ENCODE measurements around the gene CCT7.
A peak's percentile ranks its signal among the peaks of the same experiment; 100 is the strongest.
"Not testable (repeated sequence)": the region's sequence is repeated elsewhere in the genome, so short reads cannot be mapped to it uniquely, and the experiment has no call there.

Gene CCT7

DNA sequence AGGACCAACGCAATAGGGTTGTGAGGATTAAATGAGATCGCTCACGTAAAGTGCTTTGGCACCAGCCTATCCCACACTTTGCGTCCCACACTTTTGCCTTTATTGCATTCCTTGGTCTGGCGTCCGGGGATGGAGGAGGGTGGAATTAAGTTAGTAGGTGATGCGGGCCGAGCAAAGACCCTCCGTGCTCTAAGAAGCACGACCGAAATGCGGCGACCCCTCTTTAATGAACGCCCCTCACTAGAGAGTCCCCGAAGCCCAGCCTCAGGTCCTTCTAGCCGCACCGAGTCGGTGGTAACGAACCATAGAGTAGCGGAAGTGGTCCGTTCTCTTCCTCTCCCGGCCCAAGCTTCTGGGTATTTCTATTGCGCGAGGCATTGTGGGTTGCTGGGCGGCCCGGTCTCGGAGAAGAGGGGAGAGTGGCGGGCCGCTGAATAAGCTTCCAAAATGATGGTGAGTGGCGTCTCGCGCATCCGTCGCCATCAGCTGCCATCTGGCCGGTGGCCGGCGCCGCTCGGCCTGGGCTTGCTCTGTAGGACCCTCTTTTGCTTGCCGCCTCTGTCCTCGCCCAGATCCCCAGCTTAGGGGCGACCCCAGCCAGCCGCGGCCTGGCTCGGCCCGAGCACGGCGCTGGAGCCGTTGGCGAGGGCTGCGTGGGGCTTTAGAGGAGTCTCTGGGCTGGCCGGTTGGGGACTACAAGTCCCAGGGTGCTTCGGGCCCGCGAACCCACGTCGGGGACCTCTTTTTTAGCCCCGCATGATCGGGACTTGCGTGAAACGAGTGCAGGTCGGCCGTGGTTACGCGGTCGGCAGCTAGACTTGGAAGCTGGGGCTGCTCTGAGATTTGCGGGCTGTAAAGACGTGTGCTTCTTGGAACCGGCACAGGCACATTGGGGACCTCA is at the start of gene CCT7:
TSS of gene CCT7 (plus strand) at position 377 of the 901 bp plus-strand sequence. CDS start at position 448, 71 bp downstream.
- peak; percentile 78 for DNase-seq (ENCODE audit: low read depth)

GRCh38 chr2:73185965-73186364 is 48.1 kb upstream of the CCT7 start:
- DNase-seq (ENCODE audit: low read depth), result no peak

DNA sequence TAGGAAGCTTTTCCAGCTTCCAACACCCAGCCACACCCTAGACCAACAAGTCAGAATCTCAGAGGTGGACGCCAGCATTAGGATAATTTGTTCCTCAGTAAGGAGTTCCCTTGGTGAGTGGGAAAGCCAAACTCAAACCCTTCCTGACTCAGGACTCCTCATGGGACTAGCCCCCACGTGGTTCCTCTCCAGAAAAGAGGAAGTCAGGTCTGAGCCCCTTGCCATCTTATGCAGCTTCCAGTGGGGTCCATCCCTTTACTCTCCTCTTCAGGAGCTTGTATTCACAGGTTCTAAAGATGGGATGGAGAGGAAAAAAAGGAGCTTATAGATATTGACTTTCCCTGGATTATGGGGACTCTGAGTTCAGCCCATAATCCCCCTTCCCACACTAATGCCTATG is 46.6 kb upstream of the CCT7 start:
- DNase-seq (ENCODE audit: low read depth), result no peak

DNA sequence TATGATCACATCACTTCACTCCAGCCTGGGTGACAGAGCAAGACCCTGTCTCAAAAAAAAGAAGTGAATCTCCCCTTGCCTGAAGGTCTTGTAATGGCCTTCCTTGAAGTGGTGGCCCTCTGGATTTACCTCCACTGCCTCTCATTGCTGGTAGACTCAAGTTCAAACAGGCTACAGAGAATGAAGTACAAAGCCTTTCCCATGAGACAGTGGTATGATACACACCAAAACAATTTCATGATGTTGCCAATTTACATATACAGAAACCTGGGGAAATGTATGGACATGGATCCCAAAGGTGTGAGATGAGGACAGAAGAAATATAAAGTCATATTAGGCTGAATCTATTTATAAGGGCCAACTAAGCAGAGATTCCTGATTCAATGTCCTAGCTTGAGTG is 36.5 kb upstream of the CCT7 start:
- no peak for DNase-seq (ENCODE audit: low read depth)

GRCh38 chr2:73200281-73200680 is 33.8 kb upstream of the CCT7 start:
- DNase-seq (ENCODE audit: low read depth), result not testable (repeated sequence)

- no peak for DNase-seq (ENCODE audit: low read depth)
Measured at GRCh38 chr2:73202156-73203054, 31.7 kb upstream of the CCT7 start, which contains the start of gene NOTO. TSS of gene NOTO (plus strand) at chr2:73202574. CDS start at chr2:73202667, 93 bp downstream.

- no peak for DNase-seq (ENCODE audit: low read depth)
Measured at GRCh38 chr2:73203055-73203681, 30.9 kb upstream of the CCT7 start.

GRCh38 chr2:73205611-73206010 is 28.5 kb upstream of the CCT7 start:
- DNase-seq (ENCODE audit: low read depth), result no peak

- no peak for DNase-seq (ENCODE audit: low read depth)
Measured at GRCh38 chr2:73208258-73208657, 25.9 kb upstream of the CCT7 start.

GRCh38 chr2:73210019-73210418 is 24.1 kb upstream of the CCT7 start:
- DNase-seq (ENCODE audit: low read depth), result no peak

GRCh38 chr2:73210696-73211095 is 23.4 kb upstream of the CCT7 start:
- DNase-seq (ENCODE audit: low read depth), result no peak

GRCh38 chr2:73212098-73212447 is 22.0 kb upstream of the CCT7 start:
- no peak for DNase-seq (ENCODE audit: low read depth)

DNA sequence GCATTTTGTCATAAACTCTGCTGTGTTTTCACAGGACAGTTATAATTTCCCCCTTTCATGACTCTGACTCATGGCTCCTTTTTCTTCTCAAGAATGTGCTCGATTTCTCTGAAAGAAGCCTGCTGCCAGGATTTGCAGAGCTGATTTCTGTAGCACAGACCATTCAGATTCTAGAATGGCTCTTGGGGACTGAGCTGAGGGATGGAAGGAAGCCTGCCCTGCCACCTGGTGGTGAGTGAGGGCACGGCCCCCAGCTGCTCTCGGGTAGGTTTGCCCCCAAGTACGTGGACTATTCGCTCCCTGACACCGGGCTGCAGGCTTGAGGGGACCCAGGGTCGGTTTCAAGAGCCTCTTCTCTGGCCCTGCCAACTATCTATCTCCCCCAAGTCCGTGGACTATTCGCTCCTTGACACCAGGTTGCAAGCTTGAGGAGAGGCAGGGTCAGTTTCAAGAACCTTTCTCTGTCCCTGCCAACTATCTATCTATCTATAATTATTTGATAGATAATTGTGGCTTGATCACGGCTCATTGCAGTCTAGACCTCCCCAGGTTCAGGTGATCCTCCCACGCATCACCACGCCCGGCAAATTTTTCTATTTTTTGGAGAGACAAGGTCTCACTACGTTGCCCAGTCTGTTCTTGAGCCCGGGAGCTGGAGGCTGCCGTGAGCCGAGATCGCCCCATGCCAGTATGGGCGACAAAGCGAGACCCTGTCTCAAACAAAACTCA is 21.5 kb upstream of the CCT7 start:
- no peak for DNase-seq (ENCODE audit: low read depth)

DNA sequence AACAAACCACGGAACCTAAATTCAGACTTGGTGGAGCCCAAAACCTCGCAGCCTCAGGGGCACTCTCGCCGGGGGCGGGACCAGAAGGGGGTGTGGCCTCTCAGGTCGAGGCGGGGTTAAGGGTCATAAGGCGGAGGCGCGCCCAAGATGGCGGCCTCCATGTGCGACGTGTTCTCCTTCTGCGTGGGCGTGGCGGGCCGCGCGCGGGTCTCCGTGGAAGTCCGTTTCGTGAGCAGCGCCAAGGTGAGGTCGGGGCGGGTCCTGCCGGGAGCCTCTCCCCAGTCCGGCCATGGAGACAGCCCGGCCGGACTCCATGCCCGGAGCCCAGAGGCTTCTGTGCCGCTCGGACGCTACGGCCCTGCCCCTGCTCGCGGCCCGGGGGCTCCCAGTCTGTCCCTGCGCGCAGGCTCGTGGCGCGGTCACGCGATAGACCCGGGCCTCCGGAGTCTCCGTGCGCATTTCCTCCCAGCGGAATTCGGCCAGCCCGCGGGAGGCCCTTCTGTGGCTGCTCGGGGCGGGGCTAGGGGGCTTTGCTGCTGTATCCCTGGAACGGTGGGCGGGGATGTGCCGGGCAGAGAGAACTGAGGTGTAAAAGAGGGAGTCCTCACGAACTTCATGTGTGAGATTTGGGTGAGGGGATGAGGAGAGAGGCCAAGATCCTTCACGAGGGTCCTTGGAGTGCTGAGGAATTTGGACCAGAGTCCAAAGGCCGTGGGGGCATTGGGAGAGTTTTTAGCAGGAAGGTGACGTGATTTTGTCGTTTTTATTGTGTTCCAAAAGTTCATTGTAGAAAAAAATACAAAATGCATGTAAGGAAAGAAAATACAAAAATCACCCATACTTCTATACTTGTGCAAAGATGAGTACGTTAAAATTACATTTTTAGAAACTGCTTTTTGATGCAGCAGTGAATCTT is 19.7 kb upstream of the CCT7 start, which contains the start of gene SMYD5:
TSS of gene SMYD5 (plus strand) at position 126 of the 916 bp plus-strand sequence. CDS start at position 148, 22 bp downstream.
- peak; percentile 86 for DNase-seq (ENCODE audit: low read depth)

DNA sequence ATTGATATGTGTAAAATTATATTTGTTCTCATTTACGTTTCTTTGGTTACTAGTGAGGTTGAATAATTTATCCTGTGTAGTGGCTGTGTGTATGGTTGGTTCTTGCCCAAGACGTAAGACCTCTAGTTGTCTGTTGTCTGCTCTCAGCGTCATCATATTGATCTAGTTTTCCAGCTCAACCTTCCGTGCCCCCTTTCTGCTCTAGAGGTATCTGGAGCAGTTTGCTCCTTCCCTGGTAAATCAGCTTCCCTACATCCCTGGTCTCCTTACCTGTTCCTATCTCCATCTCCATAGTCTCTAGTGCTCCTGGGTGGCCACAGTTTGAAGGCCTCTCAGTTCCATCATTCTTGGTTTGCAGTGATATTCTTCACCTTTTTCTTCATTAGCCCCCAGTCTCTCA is 18.9 kb upstream of the CCT7 start:
- DNase-seq (ENCODE audit: low read depth), result no peak

- no peak for DNase-seq (ENCODE audit: low read depth)
Measured at GRCh38 chr2:73217160-73217559, 16.9 kb upstream of the CCT7 start.

DNA sequence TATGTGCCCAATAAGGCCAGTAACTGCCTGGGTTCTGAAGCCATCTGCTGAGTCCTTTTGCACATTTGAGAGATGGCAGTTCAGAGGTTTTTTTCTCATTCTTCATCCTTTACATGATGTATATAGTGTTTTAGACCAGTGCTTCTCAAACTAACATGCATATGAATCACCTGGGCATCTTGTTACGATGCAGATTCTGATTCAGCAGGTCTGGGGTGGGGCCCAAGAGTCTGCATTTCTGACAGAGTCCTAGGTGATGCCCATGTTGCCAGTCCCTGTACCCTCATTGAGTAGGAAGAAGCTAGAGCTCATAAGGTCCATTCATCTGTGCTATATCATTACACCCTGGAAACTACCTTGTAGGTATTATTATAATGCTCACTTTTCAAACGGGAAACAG is 16.3 kb upstream of the CCT7 start:
- no peak for DNase-seq (ENCODE audit: low read depth)

GRCh38 chr2:73218298-73218697 is 15.8 kb upstream of the CCT7 start:
- DNase-seq (ENCODE audit: low read depth), result no peak

- no peak for DNase-seq (ENCODE audit: low read depth)
Measured at GRCh38 chr2:73223821-73224220, 10.3 kb upstream of the CCT7 start.

All from CMK (cell line).